Measurements from ENCODE around the gene LETM1. TPM values are rescaled to one million over a fixed set of nuclear protein-coding genes. Genes with fewer than 3 reads are reported as not detected.

LETM1 gene
- total and polyA plus RNA-seq, 2 of the 13 experiments (the other 11 are each of a cell fraction or from before 2014, with no cell fraction given) = 9.7 to 41.6 TPM

GRCh38 chr4:1809754-1810502 is 46.0 kb downstream of the LETM1 start (continued):
- TF ChIP-seq ZNF142 (CRISPR knock-in tag; IDR thresholded peaks at IDR 0.05) = no peak
- TF ChIP-seq, protein P1, sequence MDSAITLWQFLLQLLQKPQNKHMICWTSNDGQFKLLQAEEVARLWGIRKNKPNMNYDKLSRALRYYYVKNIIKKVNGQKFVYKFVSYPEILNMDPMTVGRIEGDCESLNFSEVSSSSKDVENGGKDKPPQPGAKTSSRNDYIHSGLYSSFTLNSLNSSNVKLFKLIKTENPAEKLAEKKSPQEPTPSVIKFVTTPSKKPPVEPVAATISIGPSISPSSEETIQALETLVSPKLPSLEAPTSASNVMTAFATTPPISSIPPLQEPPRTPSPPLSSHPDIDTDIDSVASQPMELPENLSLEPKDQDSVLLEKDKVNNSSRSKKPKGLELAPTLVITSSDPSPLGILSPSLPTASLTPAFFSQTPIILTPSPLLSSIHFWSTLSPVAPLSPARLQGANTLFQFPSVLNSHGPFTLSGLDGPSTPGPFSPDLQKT (CRISPR knock-in tag; IDR thresholded peaks at IDR 0.05; ENCODE audit: borderline replicate concordance) = no peak
- TF ChIP-seq ZBTB7A (CRISPR knock-in tag; IDR thresholded peaks at IDR 0.05) = peak; percentile 91
- no peak for TF ChIP-seq KDM5A (IDR thresholded peaks at IDR 0.05; ENCODE audit: borderline replicate concordance, low read length)
- no peak for TF ChIP-seq NFRKB (IDR thresholded peaks at IDR 0.05)
- TF ChIP-seq NPAS2 (CRISPR knock-in tag; IDR thresholded peaks at IDR 0.05; ENCODE audit: borderline replicate concordance) = no peak
- no peak for TF ChIP-seq AHDC1 (CRISPR knock-in tag; IDR thresholded peaks at IDR 0.05; ENCODE audit: borderline replicate concordance)
- peak; percentile 47; the same call in 1 of the 2 replicates for TF ChIP-seq ZNF746 (CRISPR knock-in tag; IDR thresholded peaks at IDR 0.05)
- peak; percentile 91; the same call in 1 of the 2 replicates for TF ChIP-seq ZNF431 (CRISPR knock-in tag; IDR thresholded peaks at IDR 0.05; ENCODE audit: borderline replicate concordance, low read depth)
- no peak for TF ChIP-seq SP1 (IDR thresholded peaks at IDR 0.05)
- TF ChIP-seq SP1 (CRISPR knock-in tag; IDR thresholded peaks at IDR 0.05) = no peak
- no peak for TF ChIP-seq E2F5 (CRISPR knock-in tag; conservative IDR thresholded peaks at IDR 0.05)
- peak; percentile 50; the same call in 1 of the 2 replicates for TF ChIP-seq EED (CRISPR knock-in tag; IDR thresholded peaks at IDR 0.05)
- TF ChIP-seq ZNF737 (CRISPR knock-in tag; IDR thresholded peaks at IDR 0.05; ENCODE audit: borderline replicate concordance) = peak; percentile 67; the same call in 1 of the 2 replicates
- peak; percentile 88 for TF ChIP-seq HIVEP1 (CRISPR knock-in tag; IDR thresholded peaks at IDR 0.05)
- TF ChIP-seq ZNF567 (CRISPR knock-in tag; IDR thresholded peaks at IDR 0.05; ENCODE audit: borderline replicate concordance) = no peak
